Measurements from ENCODE around the gene FOXO1.

FOXO1 gene

GRCh38 chr13:40637643-40638042 is 28.8 kb downstream of the FOXO1 start:
- H3K79me2 ChIP-seq (ENCODE audit: insufficient read depth, low read length), result peaks cover 99% of the 10 kb centered on the region

GRCh38 chr13:40635315-40635995 is 31.0 kb downstream of the FOXO1 start:
- Histone ChIP-seq H4K20me1 (ENCODE audit: insufficient read depth, low read length) (no peaks in the 10 kb centered on the region), H3K9me2 (ENCODE audit: low read depth, low read length) (no peaks in the 10 kb centered on the region), H3K36me3 (ENCODE audit: insufficient read depth, low read length) (peaks cover 31% of the 10 kb centered on the region), H3K4me1 (ENCODE audit: insufficient read depth, low read length, severe bottlenecking) (peaks cover 95% of the 10 kb centered on the region), H3F3A (ENCODE audit: insufficient read depth, low read length) (no peaks in the 10 kb centered on the region), H3K9me3 (ENCODE audit: low read length) (no peaks in the 10 kb centered on the region), H3K27ac (ENCODE audit: low read depth, low read length, poor library complexity, severe bottlenecking) (peak overlapping the region; percentile 63), H3K4me3 (ENCODE audit: low read depth, low read length, poor library complexity, severe bottlenecking) (no peak overlapping the region), H3K9ac (ENCODE audit: low read length) (no peak overlapping the region; the same call in 1 of the 2 replicates), H2AFZ (ENCODE audit: low read length) (no peak overlapping the region), H3K79me2 (ENCODE audit: insufficient read depth, low read length) (peaks cover 98% of the 10 kb centered on the region), H3K27me3 (ENCODE audit: insufficient read depth, low read length) (no peaks in the 10 kb centered on the region), H3K4me2 (ENCODE audit: low read length) (peak overlapping the region; percentile 18; the same call in 1 of the 2 replicates)
- TF ChIP-seq EZH2 (IDR thresholded peaks at IDR 0.05; ENCODE audit: borderline replicate concordance, low read length) (no peak), CTCF (IDR thresholded peaks at IDR 0.05; ENCODE audit: low read length) (no peak; the same call in 1 of the 2 replicates)

More at GRCh38 chr13:40637643-40638042, 28.8 kb downstream of the FOXO1 start:
- TF ChIP-seq EZH2 (IDR thresholded peaks at IDR 0.05; ENCODE audit: borderline replicate concordance, low read length) (no peak), CTCF (IDR thresholded peaks at IDR 0.05; ENCODE audit: low read length) (no peak)
- Histone ChIP-seq H3K4me3 (ENCODE audit: low read depth, low read length, poor library complexity, severe bottlenecking) (no peak overlapping the region), H4K20me1 (ENCODE audit: insufficient read depth, low read length) (no peaks in the 10 kb centered on the region), H3K27ac (ENCODE audit: low read depth, low read length, poor library complexity, severe bottlenecking) (peak overlapping the region; percentile 45), H2AFZ (ENCODE audit: low read length) (no peak overlapping the region), H3K27me3 (ENCODE audit: insufficient read depth, low read length) (no peaks in the 10 kb centered on the region), H3K4me1 (ENCODE audit: insufficient read depth, low read length, severe bottlenecking) (peaks cover 93% of the 10 kb centered on the region), H3K36me3 (ENCODE audit: insufficient read depth, low read length) (peaks cover 26% of the 10 kb centered on the region), H3K9me3 (ENCODE audit: low read length) (no peaks in the 10 kb centered on the region), H3F3A (ENCODE audit: insufficient read depth, low read length) (no peaks in the 10 kb centered on the region), H3K9me2 (ENCODE audit: low read depth, low read length) (no peaks in the 10 kb centered on the region), H3K9ac (ENCODE audit: low read length) (peak overlapping the region; percentile 24; the same call in 1 of the 2 replicates), H3K4me2 (ENCODE audit: low read length) (peak overlapping the region; percentile 38; the same call in 1 of the 2 replicates)

GRCh38 chr13:40632915-40633314 is 33.5 kb downstream of the FOXO1 start:
- Histone ChIP-seq H3K36me3 (ENCODE audit: insufficient read depth, low read length) (peaks cover 38% of the 10 kb centered on the region), H3K9me3 (ENCODE audit: low read length) (no peaks in the 10 kb centered on the region), H3K79me2 (ENCODE audit: insufficient read depth, low read length) (peaks cover 97% of the 10 kb centered on the region), H3F3A (ENCODE audit: insufficient read depth, low read length) (no peaks in the 10 kb centered on the region), H3K4me1 (ENCODE audit: insufficient read depth, low read length, severe bottlenecking) (peaks cover 92% of the 10 kb centered on the region), H3K27me3 (ENCODE audit: insufficient read depth, low read length) (no peaks in the 10 kb centered on the region), H3K9ac (ENCODE audit: low read length) (no peak overlapping the region), H3K27ac (ENCODE audit: low read depth, low read length, poor library complexity, severe bottlenecking) (no peak overlapping the region), H4K20me1 (ENCODE audit: insufficient read depth, low read length) (no peaks in the 10 kb centered on the region), H3K4me2 (ENCODE audit: low read length) (no peak overlapping the region), H2AFZ (ENCODE audit: low read length) (no peak overlapping the region), H3K9me2 (ENCODE audit: low read depth, low read length) (no peaks in the 10 kb centered on the region), H3K4me3 (ENCODE audit: low read depth, low read length, poor library complexity, severe bottlenecking) (no peak overlapping the region)
- TF ChIP-seq EZH2 (IDR thresholded peaks at IDR 0.05; ENCODE audit: borderline replicate concordance, low read length) (no peak), CTCF (IDR thresholded peaks at IDR 0.05; ENCODE audit: low read length) (no peak)
